Measurements from ENCODE around the gene EVA1C. TPM values are rescaled to one million over a fixed set of nuclear protein-coding genes. Genes with fewer than 3 reads are reported as not detected.

Gene EVA1C
- polyA plus RNA-seq, 1 experiment, result 9.6 TPM

DNA sequence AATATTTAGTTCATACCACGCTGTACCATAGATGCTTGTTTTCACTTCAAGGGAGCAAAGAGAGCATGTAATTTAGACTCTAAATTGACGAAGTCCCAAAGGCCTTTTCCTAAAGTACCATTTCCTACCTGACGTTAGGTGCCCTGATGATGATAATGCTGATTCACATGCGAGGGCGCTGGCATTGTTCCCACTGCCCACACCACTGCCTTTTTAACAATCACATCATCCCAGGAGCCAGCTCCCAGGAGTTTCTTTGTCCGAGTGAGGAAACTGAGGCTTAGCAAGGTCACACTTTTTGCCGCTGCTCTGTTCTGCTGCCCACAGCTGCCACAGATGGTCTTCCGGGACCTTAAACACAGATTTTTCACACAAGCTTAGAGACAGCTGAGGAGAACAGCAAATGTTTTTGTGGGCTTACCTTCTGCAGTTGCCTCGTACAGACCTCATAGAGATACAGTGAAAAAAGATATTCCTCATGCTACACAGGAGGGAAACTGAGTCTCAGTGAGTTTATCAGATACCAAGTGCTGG lies 69.4 kb downstream of the EVA1C start:
- DNase-seq (ENCODE audit: low read depth), result no peak
- ChIA-PET POLR2A (no interaction called here), CTCF (interaction anchor here (0.6 to 1.6 kb wide), 5 partner anchors 9 to 87 kb away, joined by 3 to 8 read pairs (median 3); no protein-coding TSS in a partner anchor)
- no peaks in the 10 kb centered on the region for H3K27me3 ChIP-seq (ENCODE audit: control insufficient read depth, insufficient read depth, low read length)
- no peaks in the 10 kb centered on the region for H3K36me3 ChIP-seq (ENCODE audit: control insufficient read depth, insufficient read depth, low read length)
- TF ChIP-seq, protein P1, sequence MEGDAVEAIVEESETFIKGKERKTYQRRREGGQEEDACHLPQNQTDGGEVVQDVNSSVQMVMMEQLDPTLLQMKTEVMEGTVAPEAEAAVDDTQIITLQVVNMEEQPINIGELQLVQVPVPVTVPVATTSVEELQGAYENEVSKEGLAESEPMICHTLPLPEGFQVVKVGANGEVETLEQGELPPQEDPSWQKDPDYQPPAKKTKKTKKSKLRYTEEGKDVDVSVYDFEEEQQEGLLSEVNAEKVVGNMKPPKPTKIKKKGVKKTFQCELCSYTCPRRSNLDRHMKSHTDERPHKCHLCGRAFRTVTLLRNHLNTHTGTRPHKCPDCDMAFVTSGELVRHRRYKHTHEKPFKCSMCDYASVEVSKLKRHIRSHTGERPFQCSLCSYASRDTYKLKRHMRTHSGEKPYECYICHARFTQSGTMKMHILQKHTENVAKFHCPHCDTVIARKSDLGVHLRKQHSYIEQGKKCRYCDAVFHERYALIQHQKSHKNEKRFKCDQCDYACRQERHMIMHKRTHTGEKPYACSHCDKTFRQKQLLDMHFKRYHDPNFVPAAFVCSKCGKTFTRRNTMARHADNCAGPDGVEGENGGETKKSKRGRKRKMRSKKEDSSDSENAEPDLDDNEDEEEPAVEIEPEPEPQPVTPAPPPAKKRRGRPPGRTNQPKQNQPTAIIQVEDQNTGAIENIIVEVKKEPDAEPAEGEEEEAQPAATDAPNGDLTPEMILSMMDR (IDR thresholded peaks at IDR 0.05; ENCODE audit: insufficient read depth, low read depth, low read length), result no peak
- H3K4me3 ChIP-seq (ENCODE audit: low read depth, low read length), result no peak overlapping the region

DNA sequence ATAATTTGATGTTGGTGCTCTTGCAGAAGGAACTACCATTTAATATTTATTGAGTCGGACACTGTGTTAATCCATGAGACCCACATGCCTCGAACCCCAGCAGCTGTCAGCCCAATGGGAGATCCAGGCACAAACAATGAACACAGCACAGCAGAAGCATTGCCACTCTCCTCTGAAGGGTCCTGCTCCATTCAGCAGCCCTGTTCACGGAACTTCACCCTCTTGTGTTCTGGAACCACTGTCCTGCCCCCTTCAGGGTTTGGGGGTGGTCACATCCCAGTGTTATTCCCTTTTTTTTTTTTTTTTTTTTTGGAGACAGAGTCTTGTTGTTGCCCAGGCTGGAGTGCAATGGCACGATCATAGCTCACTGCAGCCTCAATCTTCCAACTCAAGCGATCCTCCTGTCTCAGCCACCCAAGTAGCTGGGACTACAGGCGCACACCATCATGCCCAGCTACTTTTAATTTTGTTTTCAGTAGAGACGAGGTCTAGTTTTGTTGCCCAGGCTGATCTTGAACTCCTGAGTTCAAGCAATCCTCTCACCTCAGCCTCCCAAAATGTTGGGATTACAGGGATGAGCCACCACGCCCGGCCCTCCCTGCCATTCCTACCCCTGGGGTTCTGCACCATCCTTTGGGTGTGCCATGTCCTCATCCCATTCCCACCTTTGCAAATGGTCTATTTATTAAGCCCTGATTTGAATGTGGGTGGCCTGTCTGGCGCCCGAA lies 70.2 kb downstream of the EVA1C start:
- CTCF ChIA-PET, result no interaction called here
- POLR2A ChIA-PET, result no interaction called here
- DNase-seq (ENCODE audit: low read depth), result no peak
- no peaks in the 10 kb centered on the region for H3K27me3 ChIP-seq (ENCODE audit: control insufficient read depth, insufficient read depth, low read length)
- TF ChIP-seq, protein P1 (IDR thresholded peaks at IDR 0.05; ENCODE audit: insufficient read depth, low read depth, low read length), result no peak
- H3K4me3 ChIP-seq (ENCODE audit: low read depth, low read length), result no peak overlapping the region
- no peaks in the 10 kb centered on the region for H3K36me3 ChIP-seq (ENCODE audit: control insufficient read depth, insufficient read depth, low read length)

DNA sequence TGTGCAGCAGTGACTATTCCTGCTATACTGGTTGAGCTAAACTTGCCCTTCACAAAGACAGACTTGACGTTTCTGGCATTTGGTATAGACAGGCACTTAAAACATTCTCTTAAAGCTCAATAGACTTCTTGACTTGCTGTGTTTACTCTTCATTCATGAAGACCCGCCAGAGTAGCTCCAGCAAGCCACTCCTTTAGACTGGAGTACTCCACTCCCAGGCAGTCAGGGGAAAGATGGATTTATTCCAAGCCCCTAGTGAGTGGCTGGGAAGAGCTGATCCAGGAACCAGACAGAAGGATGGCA lies 70.7 kb downstream of the EVA1C start:
- H3K27me3 ChIP-seq (ENCODE audit: control insufficient read depth, insufficient read depth, low read length), result no peaks in the 10 kb centered on the region
- DNase-seq (ENCODE audit: low read depth), result no peak
- no peak overlapping the region for H3K4me3 ChIP-seq (ENCODE audit: low read depth, low read length)
- H3K36me3 ChIP-seq (ENCODE audit: control insufficient read depth, insufficient read depth, low read length), result no peaks in the 10 kb centered on the region
- ChIA-PET POLR2A (no interaction called here), CTCF (no interaction called here)
- TF ChIP-seq, protein P1 (IDR thresholded peaks at IDR 0.05; ENCODE audit: insufficient read depth, low read depth, low read length), result no peak

DNA sequence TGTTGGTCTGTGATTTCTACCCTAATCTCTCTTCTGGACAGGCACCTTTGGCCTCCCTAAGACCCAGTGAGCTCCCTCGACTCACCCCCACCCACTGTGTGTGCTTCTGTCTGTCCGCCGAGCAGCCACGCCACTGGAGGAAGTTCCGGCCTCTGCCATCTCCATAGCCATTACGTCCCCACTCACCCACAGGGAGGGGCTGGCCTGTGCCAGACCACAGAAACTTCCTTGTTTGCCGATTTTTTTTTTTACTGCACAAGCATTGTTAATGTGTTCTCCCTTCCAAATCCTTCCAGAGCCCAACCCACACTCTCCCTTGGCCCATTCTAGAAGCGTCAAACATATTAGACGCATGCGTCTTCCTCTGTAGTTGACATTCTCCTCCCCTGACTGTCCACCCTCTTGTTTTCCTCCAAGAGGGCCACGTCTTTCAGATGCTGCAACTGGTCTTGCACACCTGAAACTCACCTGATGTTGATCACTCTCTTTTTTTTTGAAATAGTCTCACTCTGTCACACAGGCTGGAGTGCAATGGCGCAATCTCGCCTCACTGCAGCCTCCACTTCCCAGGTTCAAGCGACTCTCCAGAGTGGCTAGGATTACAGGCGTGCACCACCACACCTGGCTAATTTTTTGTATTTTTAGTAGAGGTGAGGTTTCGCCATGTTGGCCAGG lies 72.3 kb downstream of the EVA1C start:
- POLR2A ChIA-PET, result no interaction called here
- CTCF ChIA-PET, result no interaction called here
- TF ChIP-seq, protein P1 (IDR thresholded peaks at IDR 0.05; ENCODE audit: insufficient read depth, low read depth, low read length), result no peak
- H3K27me3 ChIP-seq (ENCODE audit: control insufficient read depth, insufficient read depth, low read length), result no peaks in the 10 kb centered on the region
- no peak overlapping the region for H3K4me3 ChIP-seq (ENCODE audit: low read depth, low read length)
- no peaks in the 10 kb centered on the region for H3K36me3 ChIP-seq (ENCODE audit: control insufficient read depth, insufficient read depth, low read length)
- no peak for DNase-seq (ENCODE audit: low read depth)

DNA sequence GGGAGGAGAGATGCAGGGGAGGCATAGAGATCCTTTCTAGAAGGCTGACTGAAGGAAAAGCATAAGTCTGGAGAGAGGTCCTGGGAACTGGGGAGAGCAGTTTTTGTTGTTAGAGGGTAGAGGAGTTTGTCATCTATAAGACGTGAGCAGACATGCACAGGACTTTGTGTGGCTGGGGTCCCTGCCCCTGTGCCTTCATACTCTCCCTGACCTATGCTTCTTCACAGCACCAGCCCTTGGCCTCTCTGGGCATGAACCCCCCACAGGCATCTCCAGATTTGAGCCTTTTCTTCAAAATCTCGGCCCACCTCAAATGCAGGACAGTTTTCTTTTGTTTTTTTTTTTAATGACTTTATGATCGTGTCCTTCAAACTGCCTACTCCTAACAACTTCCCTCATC lies 79.9 kb downstream of the EVA1C start:
- Histone ChIP-seq H3K36me3 (ENCODE audit: control insufficient read depth, insufficient read depth, low read length) (no peaks in the 10 kb centered on the region), H3K27me3 (ENCODE audit: control insufficient read depth, insufficient read depth, low read length) (no peaks in the 10 kb centered on the region), H3K4me3 (ENCODE audit: low read depth, low read length) (no peak overlapping the region)
- TF ChIP-seq, protein P1 (IDR thresholded peaks at IDR 0.05; ENCODE audit: insufficient read depth, low read depth, low read length), result no peak
- DNase-seq (ENCODE audit: low read depth), result no peak
- ChIA-PET POLR2A (no interaction called here), CTCF (interaction anchor here (1.5 kb wide), 1 partner anchor 77 kb away, joined by 3 read pairs; no protein-coding TSS in a partner anchor)

Data from BJ (cell line).